Panc1 (cell line): ENCODE measurements around the gene NOTO. TPM values are rescaled to one million over a fixed set of nuclear protein-coding genes. Genes with fewer than 3 reads are reported as not detected.

Source experiments
- ATAC-seq: fragments of 200-7000 bp; cut with Tn5 transposase; 2 replicates; pipeline ENCODE4 v1.9.1; 2020; ENCODE audit warnings: mild to moderate bottlenecking, moderate library complexity
- BruUV-seq: library from RNA; stranded (reverse); fragments of 400-500 nt; replicated peaks from 2 replicates; lab custom pipeline; 2021; lab: Mats Ljungman, UMichigan
- CTCF ChIA-PET: fragments of 300-600 bp; sonication (Branson Sonifier 250); formaldehyde crosslinking; loops from one replicate; lab custom pipeline; 2022; ENCODE audit warnings: antibody characterized with exemption; lab: Charles Lee
- POLR2A ChIA-PET: fragments of 300-600 bp; sonication (Branson Sonifier 250); formaldehyde crosslinking; loops from one replicate; lab custom pipeline; 2022; ENCODE audit warnings: antibody characterized with exemption; lab: Charles Lee
- DNase-seq: peaks from one replicate; pipeline ENCODE4 v3.0.0-alpha.2; 2010; ENCODE audit warnings: low read depth, low spot score
- H3K27ac ChIP-seq: 2 replicates; pipeline ENCODE4 v1.5.1; 2011; ENCODE audit warnings: mild to moderate bottlenecking, low read length, inconsistent platforms
- H3K27me3 ChIP-seq: fragments of 200-500 bp; sonication (Bioruptor generic); 2 replicates; pipeline ENCODE4 v1.6.0; 2014; ENCODE audit warnings: low read length, inconsistent platforms; ENCODE audit not compliant: control insufficient read depth, insufficient read depth
- H3K36me3 ChIP-seq: fragments of 200-500 bp; sonication (Bioruptor generic); 2 replicates; pipeline ENCODE4 v1.5.1; 2014; ENCODE audit warnings: inconsistent platforms, mild to moderate bottlenecking, low read length, moderate library complexity; ENCODE audit not compliant: control insufficient read depth, insufficient read depth
- H3K4me1 ChIP-seq: 2 replicates; pipeline ENCODE4 v1.5.1; 2011; ENCODE audit warnings: inconsistent platforms, mild to moderate bottlenecking, low read length, moderate library complexity; ENCODE audit not compliant: control insufficient read depth, insufficient read depth
- H3K4me3 ChIP-seq, 2 experiments: 2 replicates each; pipeline ENCODE4 v1.5.1; 2011 to 2012; ENCODE audit warnings: low read depth in 2 of 2, low read length in 2 of 2, mild to moderate bottlenecking in 2 of 2, inconsistent platforms in 1 of 2, moderate library complexity in 1 of 2
- H3K9me3 ChIP-seq: fragments of 200-500 bp; sonication (Bioruptor generic); 2 replicates; pipeline ENCODE4 v1.5.1; 2014; ENCODE audit warnings: low read depth, mild to moderate bottlenecking, inconsistent platforms, low read length, moderate library complexity; ENCODE audit not compliant: control insufficient read depth, insufficient read depth
- CTCF ChIP-seq: fragments of 450-650 bp; IDR thresholded peaks from 2 replicates; pipeline ENCODE4 v1.5.1; 2017; ENCODE audit warnings: mild to moderate bottlenecking
- POLR2AphosphoS5 ChIP-seq: IDR thresholded peaks from 2 replicates; pipeline ENCODE4 v1.6.1; 2012; ENCODE audit warnings: mild to moderate bottlenecking, low read depth, low read length, moderate library complexity
- SIN3A ChIP-seq: IDR thresholded peaks from 2 replicates; pipeline ENCODE4 v1.6.1; 2012; ENCODE audit warnings: low read depth, mild to moderate bottlenecking, low read length, moderate library complexity, borderline replicate concordance; ENCODE audit not compliant: insufficient read depth
- TCF7L2 ChIP-seq: IDR thresholded peaks from 2 replicates; pipeline ENCODE4 v1.6.1; 2011; ENCODE audit warnings: mild to moderate bottlenecking, low read depth, low read length, inconsistent platforms
- in situ Hi-C: cut with HindIII; loops from 2 replicates; pipeline ENCODE4 v1.10.0; 2016; ENCODE audit warnings: low sequenced_read_pairs, low pct_unique_long_range_greater_than_20kb
- intact Hi-C: fragments of 100-400 bp; cut with micrococcal nuclease; formaldehyde crosslinking; loops from one replicate; pipeline ENCODE4 v1.10.0; 2022; ENCODE audit not compliant: unreplicated experiment
- total RNA-seq: library from RNA; stranded (reverse); gene quantifications from one replicate; pipeline ENCODE4 v1.2.1, GENCODE V29; 2021; ENCODE audit not compliant: unreplicated experiment
- TF ChIP-seq, protein P1 (sequence below), 2 experiments: IDR thresholded peaks; 2 replicates each; pipeline ENCODE4 v1.6.1; 2011 to 2012; ENCODE audit warnings: low read depth in 2 of 2, control low read depth in 1 of 2, low read length in 1 of 2, mild to moderate bottlenecking in 1 of 2, moderate library complexity in 1 of 2; ENCODE audit not compliant: insufficient read depth in 1 of 2

NOTO gene
- total RNA-seq, 1 experiment from 2014 or later: 0.08 TPM

DNA sequence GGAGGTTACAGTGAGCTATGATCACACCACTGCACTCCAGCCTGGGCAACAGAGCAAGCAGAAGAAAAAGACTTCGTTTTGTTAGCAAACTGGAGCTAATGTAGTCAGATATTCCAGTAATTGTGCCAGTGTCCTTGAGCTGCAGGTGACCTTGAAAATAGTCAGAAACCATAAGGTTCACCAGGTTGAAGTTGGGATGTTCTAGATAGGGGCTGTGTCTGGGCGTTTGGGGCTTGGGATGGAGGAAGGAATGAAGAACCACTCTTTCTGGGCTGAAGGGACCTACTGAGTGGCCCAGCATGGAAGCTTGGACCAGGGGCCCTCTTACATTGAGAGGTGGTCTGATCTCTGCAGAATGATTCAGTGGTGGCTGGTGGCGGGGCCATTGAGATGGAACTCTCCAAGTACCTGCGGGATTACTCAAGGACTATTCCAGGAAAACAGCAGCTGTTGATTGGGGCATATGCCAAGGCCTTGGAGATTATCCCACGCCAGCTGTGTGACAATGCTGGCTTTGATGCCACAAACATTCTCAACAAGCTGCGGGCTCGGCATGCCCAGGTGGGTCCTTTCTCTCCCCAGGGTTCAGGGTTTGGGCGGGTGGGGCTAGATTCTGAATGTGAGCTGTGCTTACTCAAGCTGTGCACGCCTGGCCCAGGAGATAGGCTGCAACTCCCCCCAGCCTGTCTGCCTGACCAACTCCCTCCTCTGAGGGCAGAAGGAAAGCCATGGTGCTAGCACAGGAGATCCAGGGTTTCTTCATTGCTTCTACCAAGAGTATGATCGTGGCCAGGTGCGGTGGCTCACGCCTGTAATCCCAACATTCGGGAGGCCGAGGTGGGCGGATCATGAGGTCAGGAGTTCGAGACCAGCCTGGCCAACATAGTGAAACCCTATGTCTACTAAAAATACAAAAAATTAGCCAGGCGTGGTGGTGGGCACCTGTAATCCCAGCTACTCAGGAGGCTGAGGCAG is 48.8 kb downstream of the NOTO start:
- H3K4me1 ChIP-seq: no peaks in the 10 kb centered on the region
- in situ Hi-C loops: no loop called here
- ATAC-seq (no peak), DNase-seq (no peak)
- CTCF ChIA-PET: no interaction called here
- TF ChIP-seq POLR2AphosphoS5: no peak
- POLR2A ChIA-PET: interaction anchor here (0.6 to 0.8 kb wide), 2 partner anchors 12 to 19 kb away, joined by 4 to 6 read pairs; no protein-coding TSS in a partner anchor
- intact Hi-C loops: no loop called here
- no peaks in the 10 kb centered on the region for H3K27me3 ChIP-seq
- no peak overlapping the region for H3K4me3 ChIP-seq
- BruUV-seq: no TSS peak
- no peaks in the 10 kb centered on the region for H3K9me3 ChIP-seq
- H3K27ac ChIP-seq: no peak overlapping the region
- peaks cover 31% of the 10 kb centered on the region for H3K36me3 ChIP-seq

DNA sequence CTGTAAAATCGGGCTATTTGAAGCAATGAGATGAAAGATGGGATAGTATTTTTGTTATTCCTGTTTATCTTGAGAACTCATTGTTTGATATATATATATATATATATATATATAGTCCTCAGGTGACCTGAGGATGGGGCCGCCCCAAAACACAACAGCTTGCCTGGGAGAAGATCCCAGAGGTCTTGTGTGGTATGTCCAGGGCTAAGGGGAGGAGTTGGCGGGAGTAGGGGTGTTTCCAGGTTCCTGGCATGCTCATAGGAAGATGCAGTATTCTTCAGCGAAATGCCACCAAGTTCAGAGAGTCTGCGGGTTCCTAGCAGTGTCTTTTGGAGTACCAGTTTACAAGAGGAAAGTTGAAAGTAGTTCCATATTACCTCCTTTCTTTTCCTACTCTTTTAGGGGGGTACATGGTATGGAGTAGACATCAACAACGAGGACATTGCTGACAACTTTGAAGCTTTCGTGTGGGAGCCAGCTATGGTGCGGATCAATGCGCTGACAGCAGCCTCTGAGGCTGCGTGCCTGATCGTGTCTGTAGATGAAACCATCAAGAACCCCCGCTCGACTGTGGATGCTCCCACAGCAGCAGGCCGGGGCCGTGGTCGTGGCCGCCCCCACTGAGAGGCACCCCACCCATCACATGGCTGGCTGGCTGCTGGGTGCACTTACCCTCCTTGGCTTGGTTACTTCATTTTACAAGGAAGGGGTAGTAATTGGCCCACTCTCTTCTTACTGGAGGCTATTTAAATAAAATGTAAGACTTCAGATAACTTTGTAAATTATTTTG is 50.1 kb downstream of the NOTO start:
- TF ChIP-seq SIN3A: no peak
- TF ChIP-seq POLR2AphosphoS5: no peak
- TF ChIP-seq, protein P1, sequence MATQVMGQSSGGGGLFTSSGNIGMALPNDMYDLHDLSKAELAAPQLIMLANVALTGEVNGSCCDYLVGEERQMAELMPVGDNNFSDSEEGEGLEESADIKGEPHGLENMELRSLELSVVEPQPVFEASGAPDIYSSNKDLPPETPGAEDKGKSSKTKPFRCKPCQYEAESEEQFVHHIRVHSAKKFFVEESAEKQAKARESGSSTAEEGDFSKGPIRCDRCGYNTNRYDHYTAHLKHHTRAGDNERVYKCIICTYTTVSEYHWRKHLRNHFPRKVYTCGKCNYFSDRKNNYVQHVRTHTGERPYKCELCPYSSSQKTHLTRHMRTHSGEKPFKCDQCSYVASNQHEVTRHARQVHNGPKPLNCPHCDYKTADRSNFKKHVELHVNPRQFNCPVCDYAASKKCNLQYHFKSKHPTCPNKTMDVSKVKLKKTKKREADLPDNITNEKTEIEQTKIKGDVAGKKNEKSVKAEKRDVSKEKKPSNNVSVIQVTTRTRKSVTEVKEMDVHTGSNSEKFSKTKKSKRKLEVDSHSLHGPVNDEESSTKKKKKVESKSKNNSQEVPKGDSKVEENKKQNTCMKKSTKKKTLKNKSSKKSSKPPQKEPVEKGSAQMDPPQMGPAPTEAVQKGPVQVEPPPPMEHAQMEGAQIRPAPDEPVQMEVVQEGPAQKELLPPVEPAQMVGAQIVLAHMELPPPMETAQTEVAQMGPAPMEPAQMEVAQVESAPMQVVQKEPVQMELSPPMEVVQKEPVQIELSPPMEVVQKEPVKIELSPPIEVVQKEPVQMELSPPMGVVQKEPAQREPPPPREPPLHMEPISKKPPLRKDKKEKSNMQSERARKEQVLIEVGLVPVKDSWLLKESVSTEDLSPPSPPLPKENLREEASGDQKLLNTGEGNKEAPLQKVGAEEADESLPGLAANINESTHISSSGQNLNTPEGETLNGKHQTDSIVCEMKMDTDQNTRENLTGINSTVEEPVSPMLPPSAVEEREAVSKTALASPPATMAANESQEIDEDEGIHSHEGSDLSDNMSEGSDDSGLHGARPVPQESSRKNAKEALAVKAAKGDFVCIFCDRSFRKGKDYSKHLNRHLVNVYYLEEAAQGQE (IDR thresholded peaks at IDR 0.05; ENCODE audit: insufficient read depth in 1 of 2, low read depth in 2 of 2, low read length in 1 of 2): no peak
- TF ChIP-seq CTCF: no peak
- no peak for TF ChIP-seq TCF7L2
- Histone ChIP-seq H3K4me3 (no peak overlapping the region), H3K4me1 (no peaks in the 10 kb centered on the region), H3K27ac (no peak overlapping the region), H3K9me3 (no peaks in the 10 kb centered on the region), H3K27me3 (no peaks in the 10 kb centered on the region), H3K36me3 (peaks cover 22% of the 10 kb centered on the region)
- ATAC-seq: no peak
- no peak for DNase-seq
- POLR2A ChIA-PET: no interaction called here
- BruUV-seq: no TSS peak
- CTCF ChIA-PET: no interaction called here
- in situ Hi-C loops (no loop called here), intact Hi-C loops (no loop called here)
